Measurements from ENCODE around the gene KRTAP4-6. TPM values are rescaled to one million over a fixed set of nuclear protein-coding genes. Genes with fewer than 3 reads are reported as not detected.
"Not testable (repeated sequence)": the region's sequence is repeated elsewhere in the genome, so short reads cannot be mapped to it uniquely, and the experiment has no call there.

KRTAP4-6 gene
- total RNA-seq, 1 donor from 2014 or later = not detected

DNA sequence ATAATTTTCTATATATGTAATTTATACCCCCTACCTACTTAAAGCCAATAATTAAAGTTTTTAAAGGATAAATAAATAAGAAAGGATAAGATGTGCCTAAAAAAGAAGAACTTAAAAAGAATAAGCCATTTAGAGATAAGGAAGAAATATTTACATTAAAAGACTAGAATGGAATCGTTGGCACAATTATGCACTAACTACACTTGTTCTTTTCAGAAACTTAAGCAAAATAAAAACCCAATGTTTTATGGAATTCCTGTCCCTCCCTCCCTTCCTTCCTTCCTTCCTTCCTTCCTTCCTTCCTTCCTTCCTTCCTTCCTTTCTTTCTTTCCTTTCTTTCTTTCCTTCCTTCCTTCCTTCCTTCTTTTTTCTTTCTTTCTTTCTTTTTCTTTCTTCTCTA is 4.5 kb upstream of the KRTAP4-6 start:
- no peak for DNase-seq (ENCODE audit: low spot score in 2 of 2)
- Histone ChIP-seq H3K4me1 (no peaks in the 10 kb centered on the region), H3K4me3 (no peak overlapping the region), H3K9me3 (peaks cover 0 to 3% of the 10 kb centered on the region in 2 donors), H3K36me3 (no peaks in the 10 kb centered on the region), H3K27ac (no peak overlapping the region), H3K27me3 (no peaks in the 10 kb centered on the region)
- intact Hi-C loops (cut with DNase I) = no loop called here
- TF ChIP-seq, protein P1, sequence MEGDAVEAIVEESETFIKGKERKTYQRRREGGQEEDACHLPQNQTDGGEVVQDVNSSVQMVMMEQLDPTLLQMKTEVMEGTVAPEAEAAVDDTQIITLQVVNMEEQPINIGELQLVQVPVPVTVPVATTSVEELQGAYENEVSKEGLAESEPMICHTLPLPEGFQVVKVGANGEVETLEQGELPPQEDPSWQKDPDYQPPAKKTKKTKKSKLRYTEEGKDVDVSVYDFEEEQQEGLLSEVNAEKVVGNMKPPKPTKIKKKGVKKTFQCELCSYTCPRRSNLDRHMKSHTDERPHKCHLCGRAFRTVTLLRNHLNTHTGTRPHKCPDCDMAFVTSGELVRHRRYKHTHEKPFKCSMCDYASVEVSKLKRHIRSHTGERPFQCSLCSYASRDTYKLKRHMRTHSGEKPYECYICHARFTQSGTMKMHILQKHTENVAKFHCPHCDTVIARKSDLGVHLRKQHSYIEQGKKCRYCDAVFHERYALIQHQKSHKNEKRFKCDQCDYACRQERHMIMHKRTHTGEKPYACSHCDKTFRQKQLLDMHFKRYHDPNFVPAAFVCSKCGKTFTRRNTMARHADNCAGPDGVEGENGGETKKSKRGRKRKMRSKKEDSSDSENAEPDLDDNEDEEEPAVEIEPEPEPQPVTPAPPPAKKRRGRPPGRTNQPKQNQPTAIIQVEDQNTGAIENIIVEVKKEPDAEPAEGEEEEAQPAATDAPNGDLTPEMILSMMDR (IDR thresholded peaks at IDR 0.05) = no peak

DNA sequence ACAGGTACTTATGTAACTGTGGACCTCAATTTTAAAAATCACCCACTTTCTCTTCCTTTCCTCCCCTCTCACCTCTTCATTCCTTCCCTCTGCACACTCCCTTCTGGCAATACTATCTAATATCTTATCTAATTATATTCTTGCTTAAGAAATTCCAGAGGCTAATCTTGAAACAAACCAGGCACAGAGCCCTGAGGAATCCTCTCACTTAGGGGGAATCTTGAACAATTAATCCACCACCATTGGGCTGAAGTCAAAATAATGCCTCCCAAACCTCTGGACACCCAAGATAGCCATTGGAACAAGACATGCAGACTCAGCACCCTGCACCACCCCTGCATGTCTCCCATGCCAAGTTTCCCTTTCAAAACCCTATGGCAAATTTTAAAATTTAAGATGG is 1.0 kb upstream of the KRTAP4-6 start:
- Histone ChIP-seq H3K27me3 (no peaks in the 10 kb centered on the region), H3K4me3 (no peak overlapping the region), H3K27ac (no peak overlapping the region), H3K4me1 (no peaks in the 10 kb centered on the region), H3K9me3 (peaks cover 3% of the 10 kb centered on the region in 2 donors), H3K36me3 (no peaks in the 10 kb centered on the region)
- DNase-seq (ENCODE audit: low spot score in 2 of 2) = no peak
- intact Hi-C loops (cut with DNase I) = no loop called here
- TF ChIP-seq, protein P1 (IDR thresholded peaks at IDR 0.05) = no peak

DNA sequence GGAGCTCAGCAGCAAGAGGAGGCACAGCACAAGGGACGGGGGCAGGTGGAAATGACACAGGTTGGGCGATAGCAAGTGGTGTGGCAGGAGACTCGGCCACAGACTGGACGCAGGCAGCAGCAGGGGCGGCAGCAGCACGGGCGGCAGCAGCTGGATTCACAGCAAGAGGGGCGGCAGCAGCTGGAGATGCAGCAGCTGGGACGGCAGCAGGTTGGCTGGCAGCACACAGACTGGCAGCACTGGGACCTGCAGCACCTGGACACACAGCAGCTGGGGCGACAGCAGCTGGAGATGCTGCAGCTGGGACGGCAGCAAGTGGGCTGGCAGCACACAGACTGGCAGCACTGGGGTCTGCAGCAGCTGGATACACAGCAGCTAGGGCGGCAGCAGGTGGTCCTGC is 479 bp downstream of the KRTAP4-6 start:
- intact Hi-C loops (cut with DNase I); H3K4me1 ChIP-seq; DNase-seq (ENCODE audit: low spot score in 2 of 2); H3K36me3 ChIP-seq; H3K9me3 ChIP-seq; H3K27me3 ChIP-seq; H3K27ac ChIP-seq; H3K4me3 ChIP-seq: not testable (repeated sequence)

DNA sequence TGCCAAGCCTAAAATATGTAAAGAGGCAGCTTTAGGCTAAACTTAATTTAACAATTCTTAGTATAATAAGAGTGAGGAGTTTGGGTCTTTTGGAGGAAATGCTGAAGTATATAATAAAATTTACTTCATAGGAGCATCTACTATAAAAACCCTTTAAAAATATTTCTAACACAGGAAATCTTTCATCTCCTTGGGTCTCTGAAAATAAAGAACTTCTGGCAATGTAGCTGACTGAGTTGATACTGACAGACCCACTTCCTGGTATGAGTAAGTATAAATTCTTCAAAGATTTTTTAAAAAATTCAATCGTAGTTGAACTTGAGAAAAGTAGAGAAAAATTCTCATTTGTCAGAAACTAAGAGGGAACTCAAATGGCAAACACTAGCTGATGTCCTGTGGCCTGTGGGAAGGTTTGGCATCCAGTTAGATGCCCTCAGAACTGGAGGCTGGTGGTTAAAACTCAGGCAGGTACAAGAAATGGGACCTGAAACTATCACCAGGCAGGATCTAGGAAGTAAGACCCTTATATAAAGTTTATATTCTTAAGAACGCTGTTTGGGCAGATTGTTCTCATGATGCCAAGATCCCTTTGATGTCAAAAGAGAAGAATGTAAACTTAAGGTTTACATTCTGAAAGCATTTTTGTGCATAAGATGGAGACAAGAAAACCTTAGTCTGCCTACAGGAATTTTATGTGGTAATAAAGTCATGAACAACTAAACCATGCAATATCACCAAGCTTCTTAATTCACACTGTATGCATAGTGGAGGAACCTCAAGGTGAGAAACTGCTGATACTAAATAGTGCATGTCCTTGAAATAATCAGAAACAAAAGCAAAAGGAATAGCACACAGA is 6.2 kb downstream of the KRTAP4-6 start:
- H3K27me3 ChIP-seq = no peaks in the 10 kb centered on the region
- DNase-seq (ENCODE audit: low spot score in 2 of 2) = no peak
- H3K9me3 ChIP-seq = peaks cover 0 to 10% of the 10 kb centered on the region in 2 donors
- intact Hi-C loops (cut with DNase I) = no loop called here
- TF ChIP-seq, protein P1 (IDR thresholded peaks at IDR 0.05) = no peak
- no peak overlapping the region for H3K4me3 ChIP-seq
- H3K27ac ChIP-seq = no peak overlapping the region
- no peaks in the 10 kb centered on the region for H3K4me1 ChIP-seq
- no peaks in the 10 kb centered on the region for H3K36me3 ChIP-seq

DNA sequence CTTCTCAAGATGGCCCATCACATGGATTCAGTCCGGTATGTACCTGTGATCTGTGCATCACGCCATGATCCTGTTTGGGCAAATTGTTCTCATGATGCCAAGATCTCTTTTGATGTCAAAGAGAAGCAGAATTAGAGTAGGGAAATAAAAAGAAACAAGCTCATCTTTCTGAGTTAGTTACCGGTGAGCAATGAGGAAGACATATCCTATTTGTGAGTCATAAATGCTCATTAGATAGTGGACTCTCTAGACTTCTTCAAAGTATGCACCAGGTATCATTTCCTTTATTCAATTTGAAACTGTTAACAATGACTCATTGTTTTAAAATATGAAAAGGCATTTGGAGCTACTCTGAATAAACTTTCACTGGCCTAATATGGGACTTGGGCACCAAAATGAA is 8.4 kb downstream of the KRTAP4-6 start:
- no peak for DNase-seq (ENCODE audit: low spot score in 2 of 2)
- H3K36me3 ChIP-seq = no peaks in the 10 kb centered on the region
- no peak overlapping the region for H3K27ac ChIP-seq
- TF ChIP-seq, protein P1 (IDR thresholded peaks at IDR 0.05) = no peak
- no peaks in the 10 kb centered on the region for H3K4me1 ChIP-seq
- no peaks in the 10 kb centered on the region for H3K27me3 ChIP-seq
- H3K9me3 ChIP-seq = peaks cover 0 to 7% of the 10 kb centered on the region in 2 donors
- intact Hi-C loops (cut with DNase I) = no loop called here
- no peak overlapping the region for H3K4me3 ChIP-seq

DNA sequence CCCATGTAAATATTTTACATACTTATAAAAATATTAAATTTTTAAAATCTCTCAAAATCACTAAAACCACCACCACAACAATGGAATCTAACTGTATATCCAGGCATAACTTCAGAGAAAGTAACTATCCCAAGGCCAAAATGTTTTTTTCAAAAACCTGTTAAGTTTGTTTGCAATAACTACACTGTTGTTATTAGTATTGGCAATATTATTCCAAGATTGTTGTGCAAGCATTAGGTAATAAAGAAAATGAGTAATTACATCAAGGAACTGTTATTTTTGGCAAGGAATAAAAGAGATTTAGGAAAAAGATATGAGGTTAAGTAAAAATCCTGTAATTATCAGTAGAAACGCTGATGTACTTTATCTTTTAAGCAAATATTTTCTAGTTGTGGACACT is 13.0 kb downstream of the KRTAP4-6 start:
- H3K27me3 ChIP-seq = no peaks in the 10 kb centered on the region
- H3K4me3 ChIP-seq = no peak overlapping the region
- intact Hi-C loops (cut with DNase I) = no loop called here
- TF ChIP-seq, protein P1 (IDR thresholded peaks at IDR 0.05) = no peak
- peaks cover 0 to 7% of the 10 kb centered on the region in 2 donors for H3K9me3 ChIP-seq
- DNase-seq (ENCODE audit: low spot score in 2 of 2) = no peak
- no peaks in the 10 kb centered on the region for H3K36me3 ChIP-seq
- H3K4me1 ChIP-seq = no peaks in the 10 kb centered on the region
- H3K27ac ChIP-seq = no peak overlapping the region

Data from ascending aorta (tissue), 2 donors.